Islet of Langerhans (tissue), 1 donor: ENCODE data around the gene S100A7.
"Not testable (repeated sequence)": the region's sequence is repeated elsewhere in the genome, so short reads cannot be mapped to it uniquely, and the experiment has no call there.

Experiments
- FAIRE-seq: peaks from one replicate; lab custom pipeline; 2011; peaks lifted over from hg19 to GRCh38; lab: Jason Lieb, UNC

The S100A7 gene

DNA sequence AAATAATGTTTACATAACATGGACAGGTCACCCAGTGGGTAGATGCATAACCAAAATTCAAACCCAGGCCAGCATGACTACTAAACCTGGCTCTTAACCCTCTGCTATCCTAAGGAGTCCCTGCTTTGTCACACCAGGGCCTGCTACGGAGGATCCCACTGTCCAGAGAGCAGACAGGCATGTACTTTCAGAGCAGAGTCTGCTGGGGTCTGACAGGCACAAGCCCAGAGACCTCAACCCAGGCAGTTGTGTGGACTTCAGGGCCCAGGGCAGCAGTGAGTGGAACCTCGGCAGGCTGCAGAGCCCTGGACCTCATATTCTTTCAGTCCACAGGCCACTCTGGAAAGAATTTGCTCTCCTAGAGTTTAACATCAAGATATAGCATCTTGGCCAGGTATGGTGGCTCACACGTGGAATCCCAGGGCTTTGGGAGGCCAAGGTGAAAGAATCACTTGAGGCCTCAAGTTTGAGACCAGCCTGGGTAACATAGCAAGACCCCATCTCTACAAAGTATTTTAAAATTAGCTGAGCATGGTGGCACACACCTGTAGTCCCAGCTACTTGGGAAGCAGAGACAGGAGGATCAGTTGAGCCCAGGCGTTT, 16.1 kb upstream of the S100A7 start:
- no peak for FAIRE-seq

DNA sequence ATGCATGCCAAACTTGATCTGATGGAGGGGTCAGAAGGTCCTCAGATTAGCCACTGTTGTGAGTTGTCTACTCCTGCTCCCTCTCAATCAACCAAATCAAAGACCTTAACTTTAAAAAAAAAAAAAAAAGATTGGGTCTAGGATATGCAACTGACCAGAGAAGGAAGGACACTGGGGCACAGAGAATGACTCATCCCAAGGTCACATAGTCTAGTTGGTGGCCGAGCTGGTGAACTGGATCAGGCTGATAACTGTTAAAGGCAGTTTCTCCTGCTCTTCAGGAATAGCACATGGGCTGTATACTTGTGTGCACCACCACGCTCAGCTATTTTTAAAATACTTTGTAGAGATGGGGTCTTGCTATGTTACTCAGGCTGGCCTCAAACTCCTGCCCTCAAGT, 14.8 kb upstream of the S100A7 start:
- FAIRE-seq: no peak

DNA sequence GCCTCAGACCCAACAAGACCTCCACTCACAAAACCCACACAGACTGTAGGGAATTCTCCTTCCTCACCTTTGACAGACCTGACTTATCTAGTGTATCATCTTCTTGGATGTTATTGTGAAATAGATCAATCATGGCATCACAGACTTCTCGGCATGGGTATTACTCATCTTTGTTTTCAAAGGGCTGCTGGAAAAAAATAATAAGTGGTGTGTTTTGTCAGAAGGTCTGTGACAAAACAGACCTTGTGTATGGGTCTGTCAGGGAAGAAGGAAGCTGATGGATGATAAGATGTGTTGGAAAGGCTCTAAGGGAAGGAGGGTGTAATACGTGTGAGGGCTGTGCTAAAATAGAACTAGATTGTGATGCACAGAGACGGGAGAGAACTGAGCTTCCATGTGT, 13.9 kb upstream of the S100A7 start:
- FAIRE-seq: no peak

DNA sequence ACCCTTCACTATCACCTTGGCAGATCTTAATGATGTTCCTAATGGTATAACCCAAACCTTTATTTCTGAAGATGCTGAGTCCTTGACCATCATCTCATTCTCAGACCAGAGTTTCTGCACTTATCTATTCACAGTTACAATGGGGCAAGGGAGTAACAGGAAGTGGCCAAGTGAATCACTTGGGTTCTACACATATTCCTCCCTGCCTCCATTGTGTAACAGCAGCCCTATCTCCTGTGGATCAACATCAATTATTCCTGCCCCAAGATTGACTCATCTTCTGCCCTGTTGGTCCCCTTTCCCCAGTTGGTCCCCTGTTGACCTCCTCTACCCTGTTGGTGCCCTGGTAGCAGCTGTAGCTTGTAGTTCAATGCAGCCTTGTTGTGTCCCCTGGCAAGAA, 10.3 kb upstream of the S100A7 start:
- no peak for FAIRE-seq

DNA sequence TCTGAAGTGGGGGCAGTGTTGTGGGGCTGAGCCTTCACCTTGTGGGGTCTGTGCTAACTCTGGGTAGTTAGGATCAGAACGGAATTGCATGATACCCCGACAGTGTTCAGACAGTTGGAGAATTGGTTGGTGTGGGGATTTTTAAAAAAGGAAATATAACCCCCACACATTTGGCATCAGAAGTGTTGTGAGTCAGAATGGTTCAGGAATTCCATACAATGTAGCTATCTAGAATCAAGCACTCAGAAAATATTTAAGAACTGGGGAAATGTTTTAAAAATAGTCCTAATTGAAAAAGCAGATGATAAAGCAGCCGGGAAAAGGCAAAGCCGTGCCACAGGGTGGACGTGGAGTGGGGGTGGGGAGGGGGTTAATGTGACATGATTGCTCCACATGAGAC, 6.5 kb upstream of the S100A7 start:
- FAIRE-seq: no peak

DNA sequence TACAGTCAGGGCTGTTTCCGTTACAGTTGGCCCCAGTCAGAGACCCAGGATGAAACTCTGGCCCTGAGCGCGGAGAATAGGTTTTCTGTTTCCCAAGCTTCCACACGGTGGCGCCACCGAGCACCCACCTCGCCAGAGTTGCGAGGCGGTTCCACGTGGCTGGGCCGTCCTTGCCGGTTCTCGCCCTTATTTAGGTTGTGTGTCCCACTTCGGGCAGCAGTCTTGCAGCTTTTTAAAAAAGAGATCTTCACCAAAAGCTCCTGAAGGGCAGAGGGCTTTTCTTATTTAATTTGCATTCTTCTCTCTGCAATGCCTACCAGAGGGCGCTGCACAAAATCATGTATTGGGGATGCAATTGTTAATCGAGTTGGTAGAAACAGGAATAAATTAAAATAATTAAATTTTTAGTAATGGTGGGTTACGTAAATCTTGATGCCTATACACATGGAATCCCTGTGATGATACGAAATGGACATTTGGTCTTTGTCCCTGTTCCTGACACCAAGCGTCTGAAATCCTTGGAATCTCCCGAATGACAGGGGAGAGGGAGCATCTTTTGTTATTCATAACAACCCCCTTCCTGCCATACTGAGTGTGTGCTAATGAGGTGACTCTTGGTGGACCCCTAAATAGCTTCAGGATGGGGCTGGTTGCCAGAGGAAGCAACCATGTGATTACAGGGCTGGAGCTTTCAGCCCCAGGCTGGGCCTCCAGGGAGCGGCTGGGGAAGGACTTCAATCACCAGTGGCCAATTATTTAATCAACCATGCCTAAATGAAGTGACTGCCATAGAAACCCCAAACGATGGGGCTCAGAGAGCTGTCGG, 5.6 kb upstream of the S100A7 start:
- FAIRE-seq: no peak

DNA sequence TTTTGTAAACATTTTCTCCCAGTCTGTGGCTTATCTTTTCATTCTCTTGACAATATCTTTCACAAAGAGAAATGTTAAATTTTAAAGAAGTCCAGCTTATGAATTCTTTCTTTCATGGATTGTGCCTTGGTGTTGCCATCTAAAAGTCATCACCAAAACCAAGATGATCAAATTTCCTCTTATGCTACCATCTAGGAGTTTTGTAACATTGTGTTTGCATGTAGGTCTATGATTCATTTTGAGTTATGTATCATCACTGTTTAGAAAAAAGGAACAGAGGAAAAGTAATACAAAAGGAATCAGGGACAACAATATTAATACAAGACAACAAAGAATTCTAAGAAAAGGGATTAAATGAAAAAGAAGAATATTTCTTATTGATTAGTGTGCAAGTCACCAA, 2.3 kb upstream of the S100A7 start:
- not testable (repeated sequence) for FAIRE-seq

DNA sequence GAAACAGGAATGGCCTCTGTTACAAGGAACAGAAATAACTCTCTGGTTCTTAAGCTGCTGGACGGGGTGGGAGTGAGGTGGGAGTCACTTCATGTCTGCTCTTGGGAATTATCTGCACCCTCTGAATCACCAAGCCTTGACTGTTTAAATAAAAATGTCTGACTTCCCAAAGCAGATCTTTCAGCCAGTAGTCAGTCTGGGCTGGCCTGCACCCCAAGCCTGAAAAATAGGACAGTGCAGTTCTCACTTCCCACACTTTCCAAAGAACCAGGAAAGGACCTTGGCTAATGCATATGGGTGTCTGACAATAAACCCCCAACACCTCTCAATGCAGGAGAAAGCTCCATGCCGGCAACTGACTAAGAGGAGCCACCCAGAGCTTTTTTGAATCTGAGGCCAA, 796 bp downstream of the S100A7 start:
- no peak for FAIRE-seq

DNA sequence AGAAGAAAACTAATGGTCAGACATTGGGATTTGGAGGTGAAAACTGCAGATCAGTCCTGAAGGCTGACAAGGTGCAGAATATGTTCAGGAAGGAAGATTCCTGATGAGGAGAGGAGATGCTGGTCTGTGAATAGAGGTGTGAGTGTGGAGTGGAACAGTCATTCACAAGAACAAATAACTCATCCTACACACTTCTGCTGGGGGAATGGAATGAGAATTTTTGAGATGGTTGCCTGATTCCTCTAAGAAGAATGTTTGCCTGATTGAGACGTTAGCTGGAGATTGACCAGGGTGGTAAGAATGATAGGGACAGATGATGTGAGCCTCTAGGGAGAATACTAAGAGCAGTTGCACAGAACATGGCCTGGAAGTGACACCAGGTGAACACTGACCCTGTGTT, 4.1 kb downstream of the S100A7 start:
- FAIRE-seq: no peak

DNA sequence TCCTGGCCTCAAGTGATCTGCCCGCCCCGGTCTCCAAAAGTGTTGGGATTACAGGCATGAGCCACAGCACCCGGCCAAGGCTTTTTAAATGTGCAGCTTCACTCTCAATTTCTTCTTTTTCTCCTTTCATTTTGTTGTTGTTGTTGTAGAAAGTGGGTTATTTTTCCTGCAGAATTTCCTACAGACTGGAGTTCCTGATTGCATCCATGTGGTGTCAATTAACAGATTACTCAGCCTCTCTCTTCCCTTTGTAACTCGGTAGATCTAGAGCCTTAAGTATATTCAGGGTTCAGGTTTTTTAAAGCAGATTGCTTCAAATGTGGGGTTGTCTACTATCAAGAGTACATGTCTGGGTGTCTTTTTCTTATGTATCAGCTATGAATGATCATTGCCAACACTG, 11.6 kb downstream of the S100A7 start:
- FAIRE-seq: not testable (repeated sequence)

DNA sequence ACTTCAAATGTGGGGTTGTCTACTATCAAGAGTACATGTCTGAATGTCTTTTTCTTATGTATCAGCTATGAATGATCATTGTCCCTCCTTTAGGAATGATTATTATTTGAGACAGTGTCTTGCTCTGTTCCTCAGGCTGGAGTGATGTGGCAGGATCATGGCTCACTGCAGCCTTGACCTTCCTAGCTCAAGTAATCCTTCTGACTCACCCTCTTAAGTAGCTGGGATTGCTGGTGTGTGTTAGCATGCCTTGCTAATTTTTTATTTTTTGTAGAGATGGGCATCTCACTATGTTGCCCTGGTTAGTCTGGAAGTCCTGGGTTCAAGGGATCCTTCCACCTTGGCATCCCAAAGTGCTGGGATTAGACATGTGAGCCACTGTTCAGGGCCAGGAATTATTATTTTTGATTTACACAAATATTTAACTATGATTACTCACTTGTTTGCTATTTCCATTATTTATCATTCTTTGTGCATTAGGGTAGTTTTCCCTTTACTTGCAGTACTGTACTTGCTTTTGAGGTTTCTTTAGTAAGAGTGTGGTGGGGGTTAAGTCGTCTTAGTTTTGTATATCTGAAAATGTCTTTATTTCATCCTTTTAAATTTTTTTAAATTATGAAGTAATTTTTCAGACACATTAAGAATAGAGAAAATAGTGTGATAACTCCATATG, 12.8 kb downstream of the S100A7 start:
- no peak for FAIRE-seq

DNA sequence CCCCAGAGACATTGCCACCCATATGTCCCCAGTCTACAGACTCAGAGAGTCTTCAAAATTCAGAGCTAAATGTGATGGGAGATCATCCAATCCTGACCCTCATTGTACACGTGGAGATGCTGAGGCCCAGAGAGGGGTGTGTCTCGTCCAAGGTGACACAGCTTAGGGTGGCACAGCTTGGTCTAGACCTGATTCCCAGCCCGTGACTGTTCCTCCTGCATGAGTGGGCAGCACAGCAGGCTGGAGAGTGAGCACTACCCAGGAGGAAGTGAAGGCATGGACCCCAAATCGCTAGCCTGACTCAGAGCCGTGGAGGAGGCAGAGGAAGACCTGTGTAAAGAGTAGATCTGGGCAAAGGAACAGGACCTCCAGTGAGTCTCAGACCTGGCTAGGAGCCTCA, 16.4 kb downstream of the S100A7 start:
- FAIRE-seq: no peak

DNA sequence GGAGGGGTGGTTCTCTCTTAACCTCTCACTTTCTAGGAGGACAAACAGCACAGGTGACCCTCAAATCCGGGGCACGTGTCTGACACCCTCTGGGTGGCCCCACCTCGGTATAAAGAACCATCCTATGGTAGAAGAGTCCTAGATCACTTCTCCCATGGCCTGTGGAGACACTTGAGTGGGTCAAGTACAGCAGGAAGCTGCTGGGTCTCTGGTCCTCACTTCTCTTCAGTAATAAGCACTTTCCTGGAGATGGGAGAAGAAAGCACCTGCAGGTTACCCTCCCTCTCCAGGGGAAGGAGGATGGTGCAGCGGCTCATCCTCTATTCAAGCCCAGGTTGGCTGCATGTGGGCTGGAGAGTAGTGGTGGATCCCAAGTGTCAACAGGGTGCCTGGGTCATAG, 17.0 kb downstream of the S100A7 start:
- FAIRE-seq: no peak

DNA sequence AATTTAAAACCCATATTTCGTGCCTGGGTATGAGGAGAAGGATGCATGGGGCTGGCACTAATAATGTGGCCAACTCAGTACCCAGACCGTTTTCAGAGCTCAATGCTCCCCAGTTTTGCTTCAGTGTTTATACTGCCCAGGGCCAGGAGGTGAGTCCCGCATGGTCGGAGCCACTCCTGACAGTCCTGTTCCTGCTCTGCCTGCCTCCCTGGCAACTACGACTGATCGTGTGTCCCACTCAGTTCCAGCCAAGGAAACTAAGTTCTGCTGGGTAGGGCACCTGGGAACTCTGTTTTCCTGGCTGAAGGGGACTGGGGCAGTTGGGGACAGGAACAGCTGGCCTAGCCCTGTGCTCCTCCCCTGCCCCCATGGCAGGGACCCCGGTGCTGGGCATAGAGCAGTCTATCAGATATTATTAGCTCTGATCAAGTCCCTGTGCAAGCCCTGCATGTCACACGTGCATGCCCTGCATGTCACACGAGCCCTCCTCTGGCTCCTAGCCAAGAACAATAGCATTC, 19.2 kb downstream of the S100A7 start:
- FAIRE-seq: no peak

DNA sequence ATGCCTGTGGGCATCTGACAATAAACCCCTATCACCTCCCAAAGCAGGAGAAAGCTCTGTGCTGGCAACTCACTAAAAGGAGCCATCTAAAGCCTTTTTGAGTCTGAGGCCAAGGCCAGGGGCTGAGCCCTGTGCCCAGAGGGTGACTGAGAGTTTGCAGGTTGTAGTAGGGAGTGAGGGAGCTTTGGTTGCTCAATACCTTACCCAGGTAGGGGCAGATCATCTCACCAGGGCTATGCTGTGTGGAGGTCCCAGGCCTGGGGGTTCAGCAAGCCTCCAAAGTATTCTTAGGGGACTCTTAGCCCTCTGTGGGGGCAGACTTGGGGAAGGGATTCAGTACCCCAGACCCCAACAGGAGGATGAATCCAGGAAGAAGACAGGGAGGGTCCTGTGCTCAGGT, 21.2 kb downstream of the S100A7 start:
- FAIRE-seq: no peak

DNA sequence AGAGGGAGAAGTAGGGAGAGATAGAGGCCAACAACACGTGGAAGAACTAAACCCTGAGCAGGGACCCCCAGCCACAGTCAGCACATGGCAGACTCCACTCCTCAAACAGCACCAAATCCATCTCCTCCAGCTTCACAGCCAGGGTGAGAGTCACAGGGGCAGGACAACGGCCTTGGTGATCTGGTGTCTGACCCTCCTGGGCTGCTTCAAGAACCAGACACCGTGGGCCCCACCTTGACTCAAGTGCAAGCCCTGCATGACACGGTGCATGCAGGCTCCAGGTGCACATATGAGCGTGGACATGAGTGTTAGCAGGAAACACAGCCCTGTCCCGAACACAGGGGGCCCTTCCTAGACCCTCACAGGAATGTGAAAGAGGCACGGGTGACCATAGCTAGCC, 21.9 kb downstream of the S100A7 start:
- FAIRE-seq: no peak

DNA sequence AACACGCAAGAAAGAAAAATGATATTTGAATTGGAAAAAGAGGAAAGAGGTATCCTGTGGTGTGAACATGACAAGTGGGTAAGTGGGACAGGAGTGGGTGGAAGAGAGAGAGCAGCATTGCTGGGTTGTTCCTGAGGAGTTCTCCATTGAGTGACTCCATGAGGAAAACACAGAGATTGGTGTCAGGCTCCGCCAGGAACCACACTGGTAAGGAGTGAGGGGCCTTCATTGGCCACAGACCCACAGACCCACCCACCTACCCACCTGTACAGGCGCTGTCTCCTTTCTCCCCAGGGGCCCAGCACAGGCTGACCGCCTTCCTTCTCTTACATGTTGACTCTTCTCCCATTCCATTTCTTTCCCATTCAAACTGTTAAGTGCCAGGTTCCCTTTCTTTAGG, 23.2 kb downstream of the S100A7 start:
- no peak for FAIRE-seq

DNA sequence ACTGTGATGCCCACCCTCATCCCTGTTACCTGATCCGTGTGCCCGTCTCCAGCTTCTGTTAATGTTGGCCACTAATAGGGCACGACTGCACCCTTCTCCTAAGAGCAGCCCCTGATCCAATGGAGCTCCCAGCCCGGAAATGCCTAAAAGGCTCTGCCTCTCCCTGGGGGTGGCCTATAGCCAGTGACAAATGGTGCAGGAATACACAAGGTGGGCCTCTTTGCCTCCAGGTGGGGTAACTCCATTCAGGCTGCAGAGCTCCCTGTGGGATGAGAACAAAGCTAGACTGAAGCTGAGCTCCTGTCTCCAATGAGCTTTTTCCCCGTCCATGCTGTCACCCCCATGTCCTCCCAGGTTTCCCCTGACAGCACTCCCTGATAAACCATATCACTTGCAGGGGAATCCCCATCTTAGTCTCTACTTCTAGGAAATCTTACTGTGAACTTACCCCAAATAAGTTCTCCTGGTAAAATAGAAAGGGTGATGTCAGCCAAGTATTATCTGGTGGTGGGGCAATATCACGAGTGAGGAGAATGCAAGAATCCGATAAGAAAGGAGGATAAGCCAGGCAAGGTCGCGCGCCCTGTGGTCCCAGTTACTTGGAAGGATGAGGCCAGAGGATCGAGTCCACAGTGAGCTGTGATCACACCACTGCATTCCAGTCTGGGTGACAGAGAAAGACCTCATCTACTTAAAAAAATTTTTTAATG, 25.6 kb downstream of the S100A7 start:
- FAIRE-seq: no peak

DNA sequence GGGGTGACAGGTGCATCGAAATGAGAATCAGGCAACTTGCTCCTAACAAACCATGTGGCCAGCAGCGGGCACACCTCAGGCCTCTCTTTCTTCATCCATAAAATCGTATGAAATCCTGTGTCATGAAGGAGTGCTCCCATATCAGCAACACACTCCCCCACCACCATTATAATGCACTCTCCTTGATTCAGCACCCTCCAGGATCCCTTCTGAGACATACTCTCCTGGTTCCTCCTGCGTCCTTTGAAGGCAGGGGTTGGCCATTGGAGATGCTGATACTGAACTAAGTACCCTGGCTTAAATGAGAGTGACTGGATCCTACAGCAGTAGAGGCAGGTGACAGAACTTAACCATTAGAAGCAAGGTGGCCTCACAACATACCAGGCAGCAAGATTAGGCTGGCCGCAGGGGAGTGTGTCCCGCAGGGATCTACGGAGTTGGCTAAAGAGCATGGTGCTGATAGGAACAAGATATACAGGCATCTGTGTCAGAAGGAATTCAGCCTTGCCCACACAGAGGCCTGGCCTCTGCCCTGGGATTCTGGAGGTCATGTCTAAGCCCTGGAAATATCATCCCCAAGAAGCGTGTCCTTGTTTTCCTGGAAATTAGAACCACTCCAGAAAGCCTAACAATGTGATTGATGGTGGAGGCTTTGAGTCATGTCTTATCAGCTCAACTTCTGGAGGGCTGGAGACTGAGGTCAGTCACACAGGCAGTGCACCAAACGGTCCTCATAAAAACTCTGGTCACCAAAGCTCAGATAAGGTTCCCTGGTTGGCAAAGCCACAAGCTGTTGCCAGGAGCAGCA, 27.4 kb downstream of the S100A7 start:
- FAIRE-seq: no peak

DNA sequence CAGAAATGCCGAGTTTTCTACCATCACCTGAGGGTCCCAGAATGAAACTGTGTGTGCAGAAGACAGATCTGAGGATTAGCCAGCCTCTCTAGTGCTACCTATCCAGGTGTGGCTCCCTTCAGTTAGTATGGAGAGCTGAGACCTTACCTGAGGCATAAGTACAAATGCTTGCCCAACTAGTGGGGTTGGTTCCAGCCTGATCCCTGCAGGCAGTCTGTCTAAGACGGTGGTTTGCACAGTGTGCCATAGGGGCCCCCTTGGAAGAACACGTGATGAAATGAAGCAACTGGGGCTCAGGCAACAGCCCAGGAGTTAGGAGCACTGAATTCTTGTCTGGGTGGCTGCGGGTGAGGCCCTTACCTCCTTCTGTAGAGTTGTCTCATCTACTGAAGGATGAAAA, 28.5 kb downstream of the S100A7 start:
- no peak for FAIRE-seq

DNA sequence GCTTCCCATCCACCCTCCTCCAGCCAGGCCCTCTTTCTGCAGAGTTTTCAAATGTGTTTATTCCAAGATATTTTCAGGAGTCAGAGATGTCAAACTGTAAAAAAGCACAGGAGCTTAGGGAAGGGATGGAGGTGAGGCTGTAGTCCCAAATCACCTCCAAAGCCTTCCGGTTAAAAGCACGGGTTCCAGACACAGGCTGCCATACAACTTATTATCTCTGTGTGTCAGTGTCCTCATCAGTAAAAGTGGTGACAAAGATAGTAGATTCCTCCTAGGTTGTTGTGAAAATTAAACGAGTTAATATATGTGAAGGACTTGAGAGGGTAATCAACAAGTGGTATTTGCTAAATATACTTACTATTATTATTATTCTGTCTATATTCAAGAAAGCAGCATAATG, 29.0 kb downstream of the S100A7 start:
- FAIRE-seq: no peak

DNA sequence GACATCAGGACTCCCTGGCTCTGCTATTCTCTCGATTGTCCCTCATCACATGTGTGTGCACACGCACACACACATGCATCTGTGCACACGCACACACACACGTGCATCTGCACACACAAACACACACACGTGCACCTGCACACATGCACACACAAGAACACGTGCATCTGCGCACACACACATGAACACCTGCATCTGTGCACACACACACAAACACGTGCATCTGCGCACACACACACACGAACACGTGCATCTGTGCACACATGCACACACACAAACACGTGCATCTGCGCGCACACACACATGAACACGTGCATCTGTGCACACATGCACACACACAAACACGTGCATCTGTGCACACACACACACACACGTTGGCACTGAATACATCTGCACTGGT, 29.4 kb downstream of the S100A7 start:
- no peak for FAIRE-seq
